ENCODE results near the gene ITIH5.

- TF ChIP-seq CTCF (IDR thresholded peaks at IDR 0.05; ENCODE audit: insufficient read depth, low read depth, low read length) (peak; percentile 92), EZH2 (IDR thresholded peaks at IDR 0.05; ENCODE audit: insufficient read depth, low read length) (no peak)
Measured at GRCh38 chr10:7525314-7526016, 141.3 kb downstream of the ITIH5 start.
